ENCODE results near the gene CMBL.
A peak's percentile ranks its signal among the peaks of the same experiment; 100 is the strongest.
"Not testable (repeated sequence)": the region's sequence is repeated elsewhere in the genome, so short reads cannot be mapped to it uniquely, and the experiment has no call there.

CMBL gene

DNA sequence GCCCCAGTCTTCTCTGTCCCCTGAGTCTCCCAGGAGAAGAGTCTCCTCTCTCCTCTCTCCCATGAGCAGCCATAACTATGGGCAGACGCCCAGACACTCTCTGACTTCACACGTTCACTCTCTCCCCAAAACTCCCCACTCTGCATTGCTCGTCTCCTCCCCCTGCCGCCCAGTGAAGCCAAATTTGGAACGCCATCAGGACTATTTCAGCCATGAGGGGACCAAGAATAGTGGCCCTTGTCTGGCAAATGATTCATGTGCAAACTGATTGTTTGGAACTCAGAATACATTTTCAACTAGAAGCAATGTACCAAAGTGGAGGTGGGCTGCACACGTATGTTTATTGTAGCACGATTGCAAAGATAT, 20.9 kb downstream of the CMBL start:
- peaks cover 12% of the 10 kb centered on the region for H3K4me1 Mint-ChIP-seq (ENCODE audit: low read depth)
- no peaks in the 10 kb centered on the region for H3K36me3 Mint-ChIP-seq (ENCODE audit: low read depth)
- H3K27ac Mint-ChIP-seq: no peak overlapping the region
- no peak overlapping the region for H3K4me3 Mint-ChIP-seq
- no peaks in the 10 kb centered on the region for H3K9me3 Mint-ChIP-seq
- peaks cover 4% of the 10 kb centered on the region for H3K27me3 Mint-ChIP-seq

DNA sequence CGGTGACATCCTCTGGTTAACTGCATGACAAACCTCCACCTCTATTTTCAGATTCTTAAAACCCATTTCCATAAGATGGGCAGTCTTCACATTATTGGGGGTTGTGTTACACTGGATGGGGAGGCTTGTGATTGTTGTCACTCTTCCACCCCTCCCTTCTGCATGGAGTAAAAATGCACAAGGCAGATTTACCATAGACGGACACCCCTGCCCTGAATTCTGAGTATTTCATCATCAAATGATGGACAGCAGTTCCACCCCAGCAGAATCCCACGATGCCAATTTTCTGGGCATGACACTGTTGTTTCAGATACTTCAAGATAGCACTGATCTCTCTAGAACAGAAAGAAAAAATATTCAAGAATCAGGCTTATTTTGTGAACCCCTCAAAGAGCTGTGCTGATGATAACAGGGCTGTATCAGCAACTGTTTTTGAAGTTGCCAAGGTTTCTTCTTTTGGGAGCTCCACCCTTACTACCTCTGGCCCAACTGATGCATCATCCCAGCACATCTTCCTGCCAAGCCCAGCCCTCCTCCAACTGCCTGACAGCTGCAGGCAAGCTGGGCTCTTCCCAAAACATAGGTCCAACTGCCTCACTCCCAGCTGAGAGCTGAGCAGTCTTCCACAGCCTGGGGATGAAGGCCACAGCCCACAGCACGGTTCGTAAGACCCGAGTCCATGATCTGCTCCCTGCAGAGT, 21.4 kb downstream of the CMBL start:
- H3K4me1 Mint-ChIP-seq (ENCODE audit: low read depth): peaks cover 12% of the 10 kb centered on the region
- no peaks in the 10 kb centered on the region for H3K9me3 Mint-ChIP-seq
- H3K27ac Mint-ChIP-seq: no peak overlapping the region
- H3K4me3 Mint-ChIP-seq: no peak overlapping the region
- peaks cover 4% of the 10 kb centered on the region for H3K27me3 Mint-ChIP-seq
- H3K36me3 Mint-ChIP-seq (ENCODE audit: low read depth): no peaks in the 10 kb centered on the region

DNA sequence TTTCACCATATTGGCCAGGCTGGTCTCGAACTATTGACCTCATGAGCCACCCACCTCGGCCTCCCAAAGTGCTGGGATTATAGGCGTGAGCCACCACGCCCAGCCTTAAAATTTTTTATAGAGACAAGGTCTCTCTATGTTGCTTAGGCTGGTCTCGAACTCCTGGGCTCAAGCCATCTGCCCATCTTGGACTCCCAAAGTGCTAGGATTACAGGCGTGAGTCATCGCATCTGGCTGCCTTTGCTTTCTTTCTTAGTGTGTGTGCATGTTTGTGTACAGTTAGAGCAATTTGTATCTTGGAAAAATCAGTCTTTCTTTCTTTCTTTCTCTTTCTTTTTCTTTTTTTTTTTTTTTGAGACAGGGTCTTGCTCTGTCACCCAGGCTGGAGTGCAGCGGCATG, 22.3 kb downstream of the CMBL start:
- not testable (repeated sequence) for H3K9me3 Mint-ChIP-seq; H3K4me3 Mint-ChIP-seq; H3K36me3 Mint-ChIP-seq (ENCODE audit: low read depth); H3K27me3 Mint-ChIP-seq; H3K27ac Mint-ChIP-seq
- peaks cover 12% of the 10 kb centered on the region for H3K4me1 Mint-ChIP-seq (ENCODE audit: low read depth)

DNA sequence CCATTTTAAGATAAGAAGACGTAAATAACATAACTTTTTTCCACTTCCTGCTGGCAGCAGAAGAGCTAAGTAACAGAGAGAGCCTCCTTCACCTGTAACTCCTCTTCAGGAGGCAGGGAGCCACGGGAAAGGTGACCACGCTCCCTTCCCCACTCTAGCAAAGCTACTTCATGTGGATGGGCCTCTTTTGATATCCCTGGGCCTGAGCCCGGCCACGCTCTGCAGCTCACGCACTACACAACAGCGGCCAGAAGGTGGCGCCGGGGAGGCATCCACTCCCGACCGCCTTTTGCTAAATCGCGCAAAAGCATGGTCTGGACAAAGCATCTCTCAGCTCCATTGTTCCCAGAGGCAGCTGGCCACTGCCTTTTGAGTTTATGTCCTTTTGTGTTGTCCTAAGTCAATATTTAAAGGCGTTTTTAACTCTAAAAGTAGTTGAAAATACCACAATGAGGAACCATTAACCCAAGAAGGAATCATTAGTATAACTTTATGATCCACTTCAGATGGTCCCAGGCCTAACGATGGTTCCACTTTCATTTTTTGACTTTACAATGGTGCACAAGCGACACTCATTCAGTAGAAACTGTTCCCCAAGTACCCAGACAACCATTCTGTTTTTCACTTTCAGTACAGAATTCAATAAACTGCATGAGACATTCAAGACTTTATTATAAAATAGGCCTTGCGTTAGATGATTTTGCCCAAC, 23.6 kb downstream of the CMBL start:
- Mint-ChIP-seq H3K36me3 (ENCODE audit: low read depth) (no peaks in the 10 kb centered on the region), H3K9me3 (no peaks in the 10 kb centered on the region), H3K27ac (no peak overlapping the region), H3K4me3 (no peak overlapping the region), H3K4me1 (ENCODE audit: low read depth) (peaks cover 12% of the 10 kb centered on the region), H3K27me3 (peaks cover 4% of the 10 kb centered on the region)

DNA sequence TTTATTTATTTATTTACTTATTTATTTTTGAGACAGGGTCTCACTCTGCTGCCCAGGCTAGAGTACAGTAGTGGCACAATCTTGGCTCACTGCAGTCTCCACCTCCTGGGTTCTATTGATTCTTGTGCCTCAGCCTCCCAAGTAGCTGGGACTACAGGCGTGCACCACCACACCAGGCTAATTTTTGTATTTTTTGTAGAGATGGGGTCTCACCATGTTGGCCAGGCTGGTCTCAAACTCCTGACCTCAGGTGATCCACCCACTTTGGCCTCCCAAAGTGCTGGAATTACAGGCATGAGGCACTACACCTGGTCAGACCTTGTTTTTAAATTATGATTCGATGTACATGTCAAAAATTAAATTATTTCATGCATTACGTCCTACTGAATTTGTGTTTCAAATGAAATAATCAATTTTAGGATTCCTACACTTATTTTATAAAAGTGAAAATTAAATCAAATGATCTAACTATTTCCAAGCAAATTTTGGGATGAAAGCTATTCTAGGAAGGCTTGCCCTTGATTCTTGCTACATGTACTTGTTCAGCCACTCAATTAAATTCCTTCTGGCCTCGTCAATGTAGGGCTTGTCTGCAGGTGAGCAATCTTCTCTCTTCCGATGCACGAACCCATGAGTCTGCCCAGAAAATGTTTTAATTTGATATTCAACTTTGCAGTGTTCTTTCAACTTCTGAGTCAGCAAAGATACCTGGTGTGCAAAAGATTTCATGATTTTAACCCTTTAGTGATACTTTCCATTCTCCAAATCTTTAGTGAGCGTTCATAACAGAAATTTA, 27.6 kb downstream of the CMBL start:
- Mint-ChIP-seq H3K4me1 (ENCODE audit: low read depth) (peaks cover 15% of the 10 kb centered on the region), H3K36me3 (ENCODE audit: low read depth) (no peaks in the 10 kb centered on the region), H3K27ac (no peak overlapping the region), H3K9me3 (no peaks in the 10 kb centered on the region), H3K27me3 (peaks cover 5% of the 10 kb centered on the region), H3K4me3 (no peak overlapping the region)

DNA sequence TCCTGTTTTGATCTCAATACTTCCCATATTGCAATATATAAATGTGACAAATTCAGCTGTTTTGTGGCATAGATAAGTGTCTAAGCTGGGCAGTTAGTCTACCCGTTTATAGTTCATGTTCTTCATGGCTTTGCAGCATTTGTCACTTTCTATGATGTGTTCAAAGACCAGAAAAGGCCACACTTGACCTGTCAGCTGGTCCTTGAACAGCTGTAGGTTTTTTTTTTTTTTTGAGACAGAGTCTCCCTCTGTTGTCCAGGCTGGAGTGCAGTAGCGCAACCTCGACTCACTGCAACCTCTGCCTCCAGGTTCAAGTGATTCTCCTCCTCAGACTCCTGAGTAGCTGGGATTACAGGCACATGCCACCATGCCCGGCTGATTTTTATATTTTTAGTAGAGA, 28.4 kb downstream of the CMBL start:
- H3K27me3 Mint-ChIP-seq: peaks cover 5% of the 10 kb centered on the region
- no peak overlapping the region for H3K27ac Mint-ChIP-seq
- H3K36me3 Mint-ChIP-seq (ENCODE audit: low read depth): no peaks in the 10 kb centered on the region
- no peaks in the 10 kb centered on the region for H3K9me3 Mint-ChIP-seq
- H3K4me1 Mint-ChIP-seq (ENCODE audit: low read depth): peaks cover 18% of the 10 kb centered on the region
- no peak overlapping the region for H3K4me3 Mint-ChIP-seq

DNA sequence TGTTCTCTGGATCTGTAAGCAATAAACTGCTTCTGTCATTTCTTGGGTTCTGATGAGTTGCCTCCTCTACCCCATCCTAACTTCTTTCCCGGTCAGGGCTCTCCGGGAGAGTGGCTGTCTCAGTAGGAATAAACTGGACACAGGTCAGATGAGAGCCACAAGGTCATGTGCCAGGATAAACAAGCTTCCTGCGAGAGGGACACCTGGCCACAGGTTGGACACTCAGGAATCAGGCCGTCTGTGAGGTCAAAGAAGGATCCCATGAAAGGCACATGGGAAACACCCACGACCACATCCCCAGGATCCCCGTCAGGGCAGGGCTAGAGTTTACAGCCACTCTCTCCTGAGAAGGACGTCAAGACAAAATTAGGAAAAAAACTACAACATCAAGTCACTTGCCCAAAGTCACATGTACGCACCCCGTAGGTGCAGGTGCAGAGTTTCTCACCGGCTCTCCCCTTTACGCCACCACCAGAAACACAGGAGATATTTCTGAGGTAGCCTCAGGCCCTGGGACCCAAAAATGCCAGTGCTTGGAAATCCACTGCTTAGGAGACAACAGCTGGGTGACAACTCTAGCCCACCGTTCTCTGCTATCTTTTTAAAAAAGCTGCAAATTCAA, 28.9 kb downstream of the CMBL start:
- H3K36me3 Mint-ChIP-seq (ENCODE audit: low read depth): no peaks in the 10 kb centered on the region
- H3K9me3 Mint-ChIP-seq: no peaks in the 10 kb centered on the region
- H3K4me3 Mint-ChIP-seq: no peak overlapping the region
- peaks cover 5% of the 10 kb centered on the region for H3K27me3 Mint-ChIP-seq
- no peak overlapping the region for H3K27ac Mint-ChIP-seq
- H3K4me1 Mint-ChIP-seq (ENCODE audit: low read depth): peaks cover 15% of the 10 kb centered on the region

DNA sequence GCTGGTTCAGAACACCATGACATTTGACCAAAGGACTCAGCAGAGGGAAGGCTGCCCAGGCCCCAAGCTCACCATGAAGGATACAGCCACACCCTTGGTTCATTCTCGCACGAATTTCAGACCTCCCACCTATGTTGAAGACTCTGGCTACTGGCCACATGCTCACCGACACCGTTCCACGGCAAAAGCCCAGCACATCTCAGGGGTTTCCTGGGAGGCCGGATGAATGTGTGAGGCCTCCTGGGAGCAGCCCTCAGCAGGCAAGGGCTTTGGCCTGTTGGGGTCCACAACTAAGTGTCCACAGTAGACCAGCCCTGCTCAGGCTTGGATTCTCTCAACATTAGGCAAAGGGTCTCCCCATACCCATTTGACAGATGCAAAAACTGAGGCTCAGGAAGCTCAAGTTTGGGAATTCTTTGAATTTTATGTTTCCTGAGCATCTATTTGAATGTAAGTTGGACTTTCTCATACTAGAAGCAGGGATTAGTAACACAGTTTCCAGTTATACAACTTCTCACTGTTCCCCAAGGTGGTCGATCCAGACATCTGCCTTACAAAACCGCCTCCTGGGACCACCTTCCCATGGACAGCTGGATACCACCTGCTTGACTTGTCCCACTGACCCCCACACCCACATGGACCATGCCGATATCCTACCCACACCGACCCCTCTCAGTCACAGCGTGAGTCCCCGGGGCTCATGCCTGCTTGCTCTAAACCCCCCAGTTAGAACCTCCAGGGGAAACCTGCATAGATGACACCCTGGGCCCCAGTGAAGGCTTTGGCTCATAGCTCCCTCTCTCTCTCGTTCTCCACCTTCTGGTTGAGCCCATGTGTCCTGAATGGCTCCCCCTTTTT, 29.7 kb downstream of the CMBL start:
- no peaks in the 10 kb centered on the region for H3K36me3 Mint-ChIP-seq (ENCODE audit: low read depth)
- no peaks in the 10 kb centered on the region for H3K9me3 Mint-ChIP-seq
- no peak overlapping the region for H3K4me3 Mint-ChIP-seq
- H3K4me1 Mint-ChIP-seq (ENCODE audit: low read depth): peaks cover 12% of the 10 kb centered on the region
- no peak overlapping the region for H3K27ac Mint-ChIP-seq
- H3K27me3 Mint-ChIP-seq: peaks cover 5% of the 10 kb centered on the region

DNA sequence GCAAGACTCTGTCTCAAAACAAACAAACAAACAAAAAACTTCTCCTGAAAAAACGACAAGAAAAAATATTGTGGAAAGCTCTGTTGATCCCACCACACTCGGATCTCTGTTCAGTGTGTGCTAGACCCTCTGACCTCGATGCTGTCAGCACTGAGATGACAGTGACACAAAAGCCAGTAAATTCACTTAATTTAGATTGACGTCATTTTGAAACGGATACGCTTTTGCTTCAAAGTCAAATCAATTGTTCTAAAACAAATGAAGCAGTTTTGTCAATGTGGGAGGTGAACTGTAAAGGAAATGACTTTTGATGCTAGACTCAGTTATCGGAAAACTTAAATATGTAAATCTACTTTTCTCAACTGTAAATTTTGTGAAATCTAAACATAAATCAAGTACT, 31.0 kb downstream of the CMBL start:
- Mint-ChIP-seq H3K27me3 (peaks cover 5% of the 10 kb centered on the region), H3K36me3 (ENCODE audit: low read depth) (no peaks in the 10 kb centered on the region), H3K9me3 (no peaks in the 10 kb centered on the region), H3K27ac (no peak overlapping the region), H3K4me1 (ENCODE audit: low read depth) (peaks cover 12% of the 10 kb centered on the region), H3K4me3 (no peak overlapping the region)

DNA sequence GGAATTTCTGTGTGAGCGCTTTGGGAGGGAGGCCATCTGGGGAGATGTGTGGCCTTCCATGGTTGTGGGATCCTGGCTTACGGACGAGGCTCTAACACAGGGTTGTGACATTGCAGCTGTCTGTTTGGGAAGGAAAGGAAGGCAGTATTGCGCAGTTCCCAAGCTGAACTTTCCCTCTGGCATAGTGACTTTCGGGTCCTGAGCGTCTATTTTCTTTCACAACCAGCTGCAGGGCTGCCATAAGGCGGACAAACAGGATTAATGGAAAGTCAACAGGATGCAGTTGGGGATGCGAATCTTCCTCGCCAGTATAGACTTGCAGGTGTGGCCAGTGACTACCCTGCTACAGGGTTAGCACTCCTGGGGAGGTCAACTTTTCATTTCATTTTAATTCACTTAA, 31.7 kb downstream of the CMBL start:
- Mint-ChIP-seq H3K27me3 (peaks cover 5% of the 10 kb centered on the region), H3K27ac (no peak overlapping the region)

DNA sequence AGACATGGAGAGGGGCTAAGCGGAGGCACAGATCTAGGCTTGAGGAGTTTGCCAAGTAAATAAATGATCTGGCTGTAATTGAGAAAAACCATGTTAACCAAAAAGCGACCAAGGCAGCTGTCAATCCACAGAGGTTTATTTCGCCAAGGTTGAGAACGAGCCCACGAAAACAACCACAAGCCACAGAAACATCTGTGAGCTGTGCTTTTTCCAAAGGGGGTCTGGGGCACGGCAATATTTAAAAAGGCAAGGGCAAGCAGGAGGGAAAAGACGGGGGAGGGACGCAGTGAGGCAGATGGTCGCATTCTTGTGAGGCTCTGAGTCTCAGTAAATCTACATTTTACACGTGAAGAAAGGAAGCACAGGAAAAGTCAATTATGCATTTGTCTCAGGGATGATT, 32.2 kb downstream of the CMBL start:
- no peak overlapping the region for H3K4me3 Mint-ChIP-seq
- H3K27me3 Mint-ChIP-seq: peaks cover 5% of the 10 kb centered on the region
- peak overlapping the region; percentile 22 for H3K27ac Mint-ChIP-seq
- H3K9me3 Mint-ChIP-seq: no peaks in the 10 kb centered on the region
- H3K36me3 Mint-ChIP-seq (ENCODE audit: low read depth): no peaks in the 10 kb centered on the region
- H3K4me1 Mint-ChIP-seq (ENCODE audit: low read depth): peaks cover 12% of the 10 kb centered on the region

More for the DNA sequence above, 31.7 kb downstream of the CMBL start:
- H3K4me1 Mint-ChIP-seq (ENCODE audit: low read depth): peaks cover 12% of the 10 kb centered on the region
- H3K36me3 Mint-ChIP-seq (ENCODE audit: low read depth): no peaks in the 10 kb centered on the region
- no peak overlapping the region for H3K4me3 Mint-ChIP-seq
- no peaks in the 10 kb centered on the region for H3K9me3 Mint-ChIP-seq

DNA sequence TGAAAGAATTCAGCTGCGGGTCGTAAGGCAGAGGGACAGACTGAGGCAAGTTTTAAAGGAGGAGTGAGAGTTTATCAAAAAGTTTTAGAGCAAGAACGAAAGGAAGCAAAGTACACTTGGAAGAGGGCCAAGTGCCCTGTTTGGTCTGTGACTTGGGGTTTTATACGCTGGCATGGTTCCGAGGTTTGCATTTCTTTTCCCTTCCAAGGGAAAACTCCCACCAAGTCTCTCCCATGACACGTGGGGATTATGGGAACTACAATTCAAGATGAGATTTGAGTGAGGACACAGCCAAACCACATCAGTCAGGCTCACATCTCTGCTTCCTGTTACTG, 34.9 kb downstream of the CMBL start:
- not testable (repeated sequence) for H3K27ac Mint-ChIP-seq; H3K4me3 Mint-ChIP-seq; H3K27me3 Mint-ChIP-seq; H3K36me3 Mint-ChIP-seq (ENCODE audit: low read depth); H3K9me3 Mint-ChIP-seq
- peaks cover 12% of the 10 kb centered on the region for H3K4me1 Mint-ChIP-seq (ENCODE audit: low read depth)

DNA sequence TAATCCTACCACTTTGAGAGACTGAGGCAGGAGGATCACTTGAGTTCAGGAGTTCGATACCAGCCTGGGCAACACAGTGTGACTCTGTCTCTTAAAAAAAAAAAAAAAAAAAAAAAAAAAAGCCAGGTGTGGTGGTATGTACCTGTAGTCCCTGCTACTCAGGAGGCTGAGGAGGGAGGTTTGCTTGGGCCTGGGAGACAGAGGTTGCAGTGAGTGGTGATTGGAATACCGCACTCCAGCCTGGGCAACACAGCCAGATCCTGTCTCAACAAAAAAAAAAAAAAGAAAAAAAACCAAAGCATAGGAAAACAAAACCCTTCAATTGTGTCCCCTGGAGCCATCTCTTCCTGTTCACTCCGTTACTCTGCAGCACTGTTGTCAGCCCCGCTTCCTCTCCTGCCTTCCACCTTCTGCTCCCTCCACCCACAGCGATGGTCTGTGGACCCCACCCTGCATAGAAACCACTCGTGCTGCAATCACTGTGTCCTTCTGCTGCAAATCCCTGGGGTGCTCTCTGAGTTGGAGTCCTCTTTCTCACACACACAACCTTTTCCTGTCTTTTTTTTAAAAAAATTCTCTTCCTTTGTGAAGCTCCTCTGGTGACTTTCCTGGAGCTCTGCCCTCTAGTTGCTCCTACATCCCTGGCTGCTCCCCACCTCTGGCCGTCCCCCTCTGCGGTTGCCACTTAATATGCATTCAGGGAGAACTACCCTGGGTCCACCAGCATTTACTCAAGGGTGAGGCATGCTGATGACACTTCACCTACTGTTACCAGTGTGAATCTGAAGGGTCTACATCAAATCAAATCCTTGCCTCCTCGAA, 35.4 kb downstream of the CMBL start:
- H3K4me3 Mint-ChIP-seq: no peak overlapping the region
- H3K36me3 Mint-ChIP-seq (ENCODE audit: low read depth): no peaks in the 10 kb centered on the region
- no peak overlapping the region for H3K27ac Mint-ChIP-seq
- H3K9me3 Mint-ChIP-seq: no peaks in the 10 kb centered on the region
- no peaks in the 10 kb centered on the region for H3K27me3 Mint-ChIP-seq
- peaks cover 18% of the 10 kb centered on the region for H3K4me1 Mint-ChIP-seq (ENCODE audit: low read depth)

DNA sequence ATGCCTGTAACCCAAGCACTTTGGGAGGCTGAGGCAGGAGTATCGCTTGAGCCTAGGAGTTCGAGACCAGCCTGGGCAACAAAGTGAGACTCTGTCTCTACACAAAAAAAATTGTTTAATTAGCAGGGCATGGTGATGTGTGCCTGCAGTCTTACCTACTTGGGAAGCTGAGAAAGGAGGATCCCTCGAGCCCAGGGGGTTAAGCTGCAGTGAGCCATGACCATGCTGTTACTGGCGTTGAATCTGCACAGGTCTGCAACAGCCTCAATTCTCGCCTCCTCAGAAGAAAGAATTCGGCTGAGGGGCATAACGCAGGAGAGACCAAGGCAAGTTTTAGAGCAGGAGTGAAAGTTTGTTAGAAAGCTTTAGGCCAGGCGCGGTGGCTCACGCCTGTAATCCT, 39.6 kb downstream of the CMBL start:
- H3K9me3 Mint-ChIP-seq: no peaks in the 10 kb centered on the region
- no peak overlapping the region for H3K4me3 Mint-ChIP-seq
- H3K4me1 Mint-ChIP-seq (ENCODE audit: low read depth): peaks cover 11% of the 10 kb centered on the region
- no peak overlapping the region for H3K27ac Mint-ChIP-seq
- H3K36me3 Mint-ChIP-seq (ENCODE audit: low read depth): peaks cover 33% of the 10 kb centered on the region
- no peaks in the 10 kb centered on the region for H3K27me3 Mint-ChIP-seq
